Liver (tissue), 3 donors: ENCODE measurements around the gene CDC26.

Experiments
- GABPA ChIP-seq, 2 donors: IDR thresholded peaks in 1 of 2; conservative IDR thresholded peaks in 1 of 2; 2 replicates each; pipeline ENCODE4 v1.6.1; 2016; ENCODE audit warnings: antibody characterized with exemption in 2 of 2, mild to moderate bottlenecking in 1 of 2, moderate library complexity in 1 of 2
- HNF4G ChIP-seq: IDR thresholded peaks from 2 replicates; pipeline ENCODE4 v1.6.1; 2016; ENCODE audit warnings: antibody characterized with exemption
- JUND ChIP-seq, 2 donors: IDR thresholded peaks; 2 replicates each; pipeline ENCODE4 v1.6.1; 2016; ENCODE audit warnings: antibody characterized with exemption in 2 of 2
- RAD21 ChIP-seq, 2 donors: IDR thresholded peaks; 2 replicates each; pipeline ENCODE4 v1.6.1; 2016; ENCODE audit warnings: antibody characterized with exemption in 2 of 2, mild to moderate bottlenecking in 2 of 2
- SP1 ChIP-seq: IDR thresholded peaks from 2 replicates; pipeline ENCODE4 v1.6.1; 2018; ENCODE audit warnings: antibody characterized with exemption, mild to moderate bottlenecking
- TAF1 ChIP-seq: conservative IDR thresholded peaks from 2 replicates; pipeline ENCODE4 v1.6.1; 2016; ENCODE audit warnings: antibody characterized with exemption, mild to moderate bottlenecking
- TF ChIP-seq, protein P1 (sequence below): fragments of 150-350 bp; IDR thresholded peaks from 2 replicates; pipeline ENCODE4 v1.5.1; 2017; ENCODE audit warnings: improper control_type of control experiment, low read depth, low read length; ENCODE audit not compliant: missing input control
- TF ChIP-seq, protein P2 (sequence below): IDR thresholded peaks from 2 replicates; pipeline ENCODE4 v1.6.1; 2016; ENCODE audit warnings: antibody characterized with exemption, mild to moderate bottlenecking
- TF ChIP-seq, protein P3 (sequence below): IDR thresholded peaks from 2 replicates; pipeline ENCODE4 v1.6.1; 2016; ENCODE audit warnings: antibody characterized with exemption
- donor health status: healthy.
- donor health status: healthy.

DNA sequence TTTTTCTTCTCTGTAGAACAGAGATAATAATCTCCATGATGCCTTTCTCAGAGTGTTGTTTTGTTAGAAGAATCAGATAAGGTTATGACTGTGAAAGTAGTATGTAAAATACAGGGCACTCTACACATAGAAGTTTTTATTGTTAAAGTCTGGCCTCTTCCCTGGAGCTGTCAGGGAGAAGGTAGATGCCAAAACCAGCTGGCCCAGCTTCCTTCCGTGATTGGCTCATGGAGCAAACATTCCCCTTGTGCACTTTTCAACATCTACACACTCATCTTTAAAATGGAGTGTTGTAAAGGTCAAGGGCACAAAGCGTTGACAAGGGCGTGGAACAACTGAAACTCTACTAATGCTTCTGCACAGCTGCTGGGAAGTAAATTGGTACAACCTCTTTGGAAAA lies 35.2 kb upstream of the CDC26 start:
- TF ChIP-seq, protein P1, sequence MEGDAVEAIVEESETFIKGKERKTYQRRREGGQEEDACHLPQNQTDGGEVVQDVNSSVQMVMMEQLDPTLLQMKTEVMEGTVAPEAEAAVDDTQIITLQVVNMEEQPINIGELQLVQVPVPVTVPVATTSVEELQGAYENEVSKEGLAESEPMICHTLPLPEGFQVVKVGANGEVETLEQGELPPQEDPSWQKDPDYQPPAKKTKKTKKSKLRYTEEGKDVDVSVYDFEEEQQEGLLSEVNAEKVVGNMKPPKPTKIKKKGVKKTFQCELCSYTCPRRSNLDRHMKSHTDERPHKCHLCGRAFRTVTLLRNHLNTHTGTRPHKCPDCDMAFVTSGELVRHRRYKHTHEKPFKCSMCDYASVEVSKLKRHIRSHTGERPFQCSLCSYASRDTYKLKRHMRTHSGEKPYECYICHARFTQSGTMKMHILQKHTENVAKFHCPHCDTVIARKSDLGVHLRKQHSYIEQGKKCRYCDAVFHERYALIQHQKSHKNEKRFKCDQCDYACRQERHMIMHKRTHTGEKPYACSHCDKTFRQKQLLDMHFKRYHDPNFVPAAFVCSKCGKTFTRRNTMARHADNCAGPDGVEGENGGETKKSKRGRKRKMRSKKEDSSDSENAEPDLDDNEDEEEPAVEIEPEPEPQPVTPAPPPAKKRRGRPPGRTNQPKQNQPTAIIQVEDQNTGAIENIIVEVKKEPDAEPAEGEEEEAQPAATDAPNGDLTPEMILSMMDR: no peak
- TF ChIP-seq GABPA (IDR thresholded peaks at IDR 0.05 in 1 of 2, conservative IDR thresholded peaks at IDR 0.05 in 1 of 2) (no peak), JUND (IDR thresholded peaks at IDR 0.05) (no peak), HNF4G (no peak), SP1 (no peak), TAF1 (no peak), RAD21 (IDR thresholded peaks at IDR 0.05) (no peak)
- TF ChIP-seq, protein P2, sequence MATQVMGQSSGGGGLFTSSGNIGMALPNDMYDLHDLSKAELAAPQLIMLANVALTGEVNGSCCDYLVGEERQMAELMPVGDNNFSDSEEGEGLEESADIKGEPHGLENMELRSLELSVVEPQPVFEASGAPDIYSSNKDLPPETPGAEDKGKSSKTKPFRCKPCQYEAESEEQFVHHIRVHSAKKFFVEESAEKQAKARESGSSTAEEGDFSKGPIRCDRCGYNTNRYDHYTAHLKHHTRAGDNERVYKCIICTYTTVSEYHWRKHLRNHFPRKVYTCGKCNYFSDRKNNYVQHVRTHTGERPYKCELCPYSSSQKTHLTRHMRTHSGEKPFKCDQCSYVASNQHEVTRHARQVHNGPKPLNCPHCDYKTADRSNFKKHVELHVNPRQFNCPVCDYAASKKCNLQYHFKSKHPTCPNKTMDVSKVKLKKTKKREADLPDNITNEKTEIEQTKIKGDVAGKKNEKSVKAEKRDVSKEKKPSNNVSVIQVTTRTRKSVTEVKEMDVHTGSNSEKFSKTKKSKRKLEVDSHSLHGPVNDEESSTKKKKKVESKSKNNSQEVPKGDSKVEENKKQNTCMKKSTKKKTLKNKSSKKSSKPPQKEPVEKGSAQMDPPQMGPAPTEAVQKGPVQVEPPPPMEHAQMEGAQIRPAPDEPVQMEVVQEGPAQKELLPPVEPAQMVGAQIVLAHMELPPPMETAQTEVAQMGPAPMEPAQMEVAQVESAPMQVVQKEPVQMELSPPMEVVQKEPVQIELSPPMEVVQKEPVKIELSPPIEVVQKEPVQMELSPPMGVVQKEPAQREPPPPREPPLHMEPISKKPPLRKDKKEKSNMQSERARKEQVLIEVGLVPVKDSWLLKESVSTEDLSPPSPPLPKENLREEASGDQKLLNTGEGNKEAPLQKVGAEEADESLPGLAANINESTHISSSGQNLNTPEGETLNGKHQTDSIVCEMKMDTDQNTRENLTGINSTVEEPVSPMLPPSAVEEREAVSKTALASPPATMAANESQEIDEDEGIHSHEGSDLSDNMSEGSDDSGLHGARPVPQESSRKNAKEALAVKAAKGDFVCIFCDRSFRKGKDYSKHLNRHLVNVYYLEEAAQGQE: no peak
- TF ChIP-seq, protein P3, sequence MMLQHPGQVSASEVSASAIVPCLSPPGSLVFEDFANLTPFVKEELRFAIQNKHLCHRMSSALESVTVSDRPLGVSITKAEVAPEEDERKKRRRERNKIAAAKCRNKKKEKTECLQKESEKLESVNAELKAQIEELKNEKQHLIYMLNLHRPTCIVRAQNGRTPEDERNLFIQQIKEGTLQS: no peak
